K562 (cell line): ENCODE measurements around the gene CLCN1. TPM values are rescaled to one million over a fixed set of nuclear protein-coding genes. Genes with fewer than 3 reads are reported as not detected.

Experiments
- ATAC-seq: fragments of 200-7000 bp; cut with Tn5 transposase; 3 replicates; pipeline ENCODE4 v1.9.1; 2020; ENCODE audit warnings: moderate library complexity
- BruUV-seq: library from RNA; stranded (reverse); fragments of 400-500 nt; replicated peaks from 2 replicates; lab custom pipeline; 2021; lab: Mats Ljungman, UMichigan
- CTCF ChIA-PET: fragments of 300-600 bp; formaldehyde crosslinking; extraction: SDS; loops from one replicate; lab custom pipeline; 2021; ENCODE audit warnings: low intra/inter-chr PET ratio; lab: Yijun Ruan, JAX
- POLR2A ChIA-PET: fragments of 300-600, 350-650 bp; sonication (Branson Sonifier 250); formaldehyde crosslinking; extraction: SDS; loops from one replicate; lab custom pipeline; 2021; ENCODE audit warnings: antibody characterized with exemption, inconsistent platforms; lab: Yijun Ruan, JAX
- DNase-seq, 4 experiments: peaks; one replicate each; pipeline versions ENCODE4 v3.0.0 to v3.0.0-alpha.2; 2011 to 2018; ENCODE audit warnings: low spot score in 3 of 4, mixed read lengths in 3 of 4; ENCODE audit errors: extremely low read depth in 1 of 4
- FAIRE-seq: peaks from 2 replicates; lab custom pipeline; 2011; peaks lifted over from hg19 to GRCh38; lab: Jason Lieb, UNC
- H2AFZ ChIP-seq: 2 replicates; pipeline ENCODE4 v1.6.0; 2011; ENCODE audit warnings: low read depth, low read length, control low read depth, inconsistent platforms
- H3K27ac ChIP-seq: fragments of 200-600 bp; 3 replicates; pipeline ENCODE4 v1.8.0; 2011; ENCODE audit warnings: low read depth, mild to moderate bottlenecking, control low read depth, inconsistent platforms, low read length, moderate library complexity, mixed read lengths; ENCODE audit errors: extremely low read depth
- H3K27me3 ChIP-seq, 2 experiments: fragments of 300-600 bp in 1 of 2; 2 replicates in 1 of 2; 3 replicates in 1 of 2; pipeline versions ENCODE4 v1.6.0 to v1.8.0; 2011; ENCODE audit warnings: inconsistent platforms in 2 of 2, low read length in 2 of 2, mild to moderate bottlenecking in 1 of 2, mixed read lengths in 1 of 2, moderate library complexity in 1 of 2; ENCODE audit not compliant: control insufficient read depth in 2 of 2, insufficient read depth in 2 of 2
- H3K36me3 ChIP-seq: fragments of 300-600 bp; 3 replicates; pipeline ENCODE4 v1.8.0; 2011; ENCODE audit warnings: mild to moderate bottlenecking, low read length, inconsistent platforms; ENCODE audit not compliant: control insufficient read depth, insufficient read depth
- H3K4me1 ChIP-seq, 2 experiments: fragments of 200-600 bp in 1 of 2; replicated peaks in 1 of 2; 2 replicates in 1 of 2; 3 replicates in 1 of 2; pipeline versions ENCODE4 v1.5.1 to v1.8.0; 2011; ENCODE audit warnings: inconsistent platforms in 2 of 2, low read length in 2 of 2, mild to moderate bottlenecking in 1 of 2, mixed read lengths in 1 of 2, moderate library complexity in 1 of 2; ENCODE audit not compliant: control insufficient read depth in 2 of 2, insufficient read depth in 2 of 2
- H3K4me2 ChIP-seq: 2 replicates; pipeline ENCODE4 v1.6.1; 2011; ENCODE audit warnings: low read length, control low read depth, inconsistent platforms, mixed read lengths; ENCODE audit not compliant: insufficient read depth
- H3K4me3 ChIP-seq: fragments of 200-600 bp; sonication (generic), shearing (Covaris generic); 2 replicates; pipeline ENCODE4 v1.5.1; 2016; ENCODE audit warnings: control low read depth, inconsistent platforms
- H3K79me2 ChIP-seq: fragments of 200-600 bp; 3 replicates; pipeline ENCODE4 v1.8.0; 2011; ENCODE audit warnings: low read length, inconsistent platforms; ENCODE audit not compliant: control insufficient read depth, insufficient read depth
- H3K9ac ChIP-seq, 2 experiments: 2 replicates each; pipeline versions ENCODE4 v1.6.0 to v1.6.1; 2011; ENCODE audit warnings: low read depth in 2 of 2, low read length in 2 of 2, control low read depth in 1 of 2, inconsistent platforms in 1 of 2, mild to moderate bottlenecking in 1 of 2, mixed read lengths in 1 of 2; ENCODE audit not compliant: insufficient read depth in 1 of 2
- H3K9me1 ChIP-seq: one replicate; pipeline ENCODE4 v1.6.0; 2011; ENCODE audit warnings: inconsistent platforms, mild to moderate bottlenecking, low read length, moderate library complexity; ENCODE audit not compliant: control insufficient read depth, insufficient read depth
- H3K9me3 ChIP-seq: replicated peaks from 2 replicates; pipeline ENCODE4 v1.5.1; 2011; ENCODE audit warnings: low read depth, low read length, inconsistent platforms; ENCODE audit not compliant: control insufficient read depth, insufficient read depth
- H4K20me1 ChIP-seq: replicated peaks from 2 replicates; pipeline ENCODE4 v1.6.1; 2011; ENCODE audit warnings: low read length, inconsistent platforms, mixed read lengths; ENCODE audit not compliant: control insufficient read depth, insufficient read depth
- ARNT ChIP-seq, 2 experiments: fragments of 450-650 bp; IDR thresholded peaks; 2 replicates each; pipeline ENCODE4 v1.6.1; 2016; ENCODE audit warnings: mild to moderate bottlenecking in 1 of 2
- E2F3 ChIP-seq: fragments of 250-450 bp; sonication (Bioruptor Pico); IDR thresholded peaks from 2 replicates; pipeline ENCODE4 v1.4.0; 2020; ENCODE audit warnings: mild to moderate bottlenecking
- HDGF ChIP-seq: fragments of 450-650 bp; IDR thresholded peaks from 2 replicates; pipeline ENCODE4 v1.6.1; 2016
- KDM2B ChIP-seq: fragments of 250-450 bp; sonication (Bioruptor Pico); IDR thresholded peaks from 2 replicates; pipeline ENCODE4 v1.8.0; 2021; ENCODE audit warnings: mild to moderate bottlenecking, moderate library complexity
- MAFF ChIP-seq: IDR thresholded peaks from 2 replicates; pipeline ENCODE4 v1.6.1; 2012; ENCODE audit warnings: low read length, improper control_type of control experiment
- MCM7 ChIP-seq, 2 experiments: fragments of 450-650 bp; IDR thresholded peaks; 2 replicates each; pipeline ENCODE4 v1.6.1; 2016 to 2018
- MYC ChIP-seq, 2 experiments: fragments of 250-450 bp in 1 of 2; sonication (Bioruptor Pico) in 1 of 2; IDR thresholded peaks; 2 replicates each; pipeline versions ENCODE4 v1.5.1 to v1.6.1; 2012 to 2021; ENCODE audit warnings: low read depth in 2 of 2, borderline replicate concordance in 1 of 2, improper control_type of control experiment in 1 of 2, low read length in 1 of 2, mild to moderate bottlenecking in 1 of 2, moderate library complexity in 1 of 2
- TCFL5 ChIP-seq: fragments of 250-450 bp; sonication (Bioruptor Pico); conservative IDR thresholded peaks from 2 replicates; pipeline ENCODE4 v1.6.1; 2021; ENCODE audit warnings: mild to moderate bottlenecking, moderate library complexity, matching md5 sums
- ZNF175 ChIP-seq: fragments of 200-800 bp; sonication (Bioruptor generic); IDR thresholded peaks from 2 replicates; pipeline ENCODE4 v1.6.1; 2016; ENCODE audit warnings: low read depth, mild to moderate bottlenecking, missing genetic modification characterization, missing compliant biosample characterization
- ZNF316 ChIP-seq: fragments of 450-650 bp; IDR thresholded peaks from 2 replicates; pipeline ENCODE4 v1.6.1; 2016
- WGBS: fragments of 100-300 bp; shearing (Covaris generic); methylation state at CpG from one replicate; pipeline ENCODE4 v1.1.6; 2016; ENCODE audit warnings: low coverage, mixed read lengths; ENCODE audit not compliant: insufficient coverage; ENCODE audit errors: missing lambda C conversion rate; 5-methylcytosine and 5-hydroxymethylcytosine counted together
- in situ Hi-C: fragments of 300-500 bp; cut with MboI; formaldehyde crosslinking; loops from 4 replicates; pipeline ENCODE4 v1.15.0; 2018; ENCODE audit warnings: inconsistent platforms, mixed read lengths
- intact Hi-C: fragments of 100-400 bp; cut with micrococcal nuclease; formaldehyde crosslinking; loops from 2 replicates; pipeline ENCODE4 v1.14.2; 2022
- polyA plus RNA-seq, 8 experiments: library from polyadenylated mRNA; depleted of rRNA in 4 of 8; stranded (reverse) in 5 of 8; unstranded in 3 of 8; fragments of >200 nt; fragmentation: Nextera tagmentation in 2 of 8; fragmentation: Illumina TruSeq in 1 of 8; extraction: Ambion mirVana in 2 of 8; extraction: Trizol in 1 of 8; gene quantifications; 2 replicates each; pipeline versions ENCODE4 v1.2.1 to v1.2.3, GENCODE V29; 2011 to 2014; ENCODE audit warnings: inconsistent platforms in 1 of 8, missing spikeins in 1 of 8
- total RNA-seq, 7 experiments: library from RNA; depleted of rRNA in 6 of 7; stranded (reverse); fragments of >200 nt in 6 of 7; fragmentation: Illumina TruSeq in 2 of 7; extraction: Trizol in 2 of 7; gene quantifications; 2 replicates each; pipeline versions ENCODE4 v1.2.1 to v1.2.3, GENCODE V29; 2011 to 2021; ENCODE audit warnings: low replicate concordance in 1 of 7
- TF ChIP-seq, protein P1 (sequence below): sonication (generic); formaldehyde crosslinking; IDR thresholded peaks from 2 replicates; pipeline ENCODE4 v1.8.0; 2022; ENCODE audit warnings: mild to moderate bottlenecking, missing genetic modification reagents, borderline replicate concordance

CLCN1 gene
- total and polyA plus RNA-seq, 9 of the 15 experiments (the other 6 are each of a cell fraction or from before 2014, with no cell fraction given) = 0.01 to 0.11 (median 0.04) TPM; not detected in 4

DNA sequence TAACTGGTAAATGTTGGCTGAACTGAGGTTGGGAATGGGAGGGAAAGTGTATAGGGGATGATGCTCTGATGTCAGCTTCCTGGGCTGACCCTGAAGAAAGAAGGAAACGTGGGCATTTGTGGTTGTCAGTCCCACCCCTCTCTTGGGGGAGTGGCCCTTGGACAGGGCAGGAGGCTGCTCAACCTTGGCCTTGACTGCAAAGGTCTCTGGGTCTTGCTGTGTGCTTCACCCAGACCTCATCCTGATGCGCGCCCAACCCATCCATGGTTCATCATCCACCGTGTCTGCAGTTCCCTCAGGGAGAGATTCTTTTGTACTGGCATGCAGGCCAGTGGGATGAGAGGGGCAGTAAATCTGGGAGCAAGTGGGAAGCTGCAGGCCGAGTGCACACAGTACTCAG, 60.5 kb downstream of the CLCN1 start:
- ChIA-PET POLR2A (interaction anchor here (0.6 kb wide), 2 partner anchors 51 to 80 kb away, joined by 3 read pairs; no protein-coding TSS in a partner anchor), CTCF (no interaction called here)
- H2AFZ ChIP-seq = no peak overlapping the region
- peaks cover 5 to 14% of the 10 kb centered on the region in 2 experiments; a peak in 4 of 5 replicates for H3K4me1 ChIP-seq
- H3K27me3 ChIP-seq = peaks cover 0 to 9% of the 10 kb centered on the region in 2 experiments; a peak in 1 of 5 replicates
- H3K27ac ChIP-seq = no peak overlapping the region
- no peaks in the 10 kb centered on the region for H3K36me3 ChIP-seq
- no peaks in the 10 kb centered on the region for H3K9me3 ChIP-seq
- 0 out of 4 replicates have a peak overlapping the region, but pooled peaks of 1 of the 2 experiments have one; percentile 39 for H3K9ac ChIP-seq
- no peak for TF ChIP-seq TCFL5
- WGBS = 35% methylated on average over 5 of the region's 5 CpGs
- FAIRE-seq = no peak
- no peaks in the 10 kb centered on the region for H4K20me1 ChIP-seq
- no TSS peak for BruUV-seq
- ATAC-seq = no peak
- H3K4me3 ChIP-seq = no peak overlapping the region
- in situ Hi-C loops (no loop called here), intact Hi-C loops (no loop called here)
- peaks cover under 1% of the 10 kb centered on the region; the same call in 1 of the 3 replicates for H3K79me2 ChIP-seq
- H3K4me2 ChIP-seq = no peak overlapping the region
- H3K9me1 ChIP-seq = no peaks in the 10 kb centered on the region
- no peak for DNase-seq

DNA sequence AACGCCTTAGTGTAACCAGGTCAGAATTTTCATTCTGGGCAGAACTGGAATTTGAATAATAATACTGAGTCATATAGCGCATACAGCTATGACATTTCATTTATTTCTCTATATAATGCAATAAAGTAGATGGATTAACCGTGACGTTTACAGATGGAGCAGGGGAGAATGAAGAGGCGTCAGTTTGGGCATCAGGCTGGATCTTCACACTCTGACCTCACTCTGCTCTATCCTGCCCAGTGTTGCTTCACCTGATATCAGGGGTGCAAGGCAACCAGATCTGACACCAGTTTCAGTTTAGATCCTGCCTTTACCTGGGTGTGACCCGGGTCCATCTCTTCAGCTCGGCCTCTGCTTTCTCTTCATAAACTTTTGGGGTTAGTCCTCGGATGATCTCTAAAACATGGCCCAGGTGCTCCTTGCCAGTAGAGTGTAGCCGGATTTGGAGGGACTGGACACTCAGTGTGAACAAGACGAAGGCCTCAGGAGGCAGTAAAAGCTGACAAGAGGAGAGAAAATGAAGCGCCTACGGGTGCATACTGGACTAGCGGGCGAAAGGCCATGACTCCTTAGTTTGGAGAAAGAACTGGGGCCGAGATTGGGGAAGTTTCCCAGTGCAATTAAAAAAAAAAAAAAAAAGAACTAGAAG, 63.8 kb downstream of the CLCN1 start:
- Histone ChIP-seq H3K4me1 (peaks cover 21 to 31% of the 10 kb centered on the region in 2 experiments; a peak in 4 of 5 replicates), H3K9me1 (peaks cover 6% of the 10 kb centered on the region), H3K27me3 (peaks cover 0 to 9% of the 10 kb centered on the region in 2 experiments; a peak in 1 of 5 replicates), H4K20me1 (peaks cover under 1% of the 10 kb centered on the region; the same call in 1 of the 2 replicates), H3K4me2 (peak overlapping the region; percentile 83), H3K27ac (peak overlapping the region; percentile 94; the same call in 2 of the 3 replicates), H3K79me2 (peaks cover 12% of the 10 kb centered on the region), H3K9ac (peak overlapping the region; percentile 92 to 94; a peak in 3 of 4 replicates), H3K36me3 (peaks cover 23% of the 10 kb centered on the region; the same call in 2 of the 3 replicates), H3K9me3 (no peaks in the 10 kb centered on the region), H2AFZ (peak overlapping the region; percentile 90), H3K4me3 (peak overlapping the region; percentile 72)
- DNase-seq (peak in 1 of 4 experiments; percentile 54), FAIRE-seq (no peak), ATAC-seq (peak; percentile 2)
- in situ Hi-C loops = no loop called here
- WGBS = 25% methylated on average over 15 of the region's 15 CpGs
- CTCF ChIA-PET = interaction anchor here (0.6 to 1.5 kb wide), 2 partner anchors 37 to 136 kb away, joined by 4 read pairs; no protein-coding TSS in a partner anchor
- POLR2A ChIA-PET = interaction anchor here (0.6 to 4.0 kb wide), 11 partner anchors 10 to 125 kb away, joined by 3 to 29 read pairs (median 4); no protein-coding TSS in a partner anchor
- BruUV-seq = TSS peak; percentile 65
- intact Hi-C loops = loop anchor here (1.0 to 5.0 kb wide), 2 partner anchors 32 to 37 kb away; no protein-coding TSS in a partner anchor
- no peak for TF ChIP-seq KDM2B (CRISPR knock-in tag)
- TF ChIP-seq ARNT (IDR thresholded peaks at IDR 0.05) = peak in 1 of 2 experiments; percentile 39; a peak in 1 of 4 replicates
- 0 out of 2 replicates have a peak, but pooled peaks have one; percentile 6 for TF ChIP-seq ZNF316
- no peak for TF ChIP-seq MCM7 (IDR thresholded peaks at IDR 0.05)
- no peak; the same call in 1 of the 2 replicates for TF ChIP-seq MYC (IDR thresholded peaks at IDR 0.05; ENCODE audit: low read depth, low read length)
- no peak for TF ChIP-seq MYC (CRISPR knock-in tag; IDR thresholded peaks at IDR 0.05; ENCODE audit: borderline replicate concordance, low read depth)
- 0 out of 2 replicates have a peak, but pooled peaks have one; percentile 60 for TF ChIP-seq ZNF175 (CRISPR knock-in tag)
- TF ChIP-seq, protein P1, sequence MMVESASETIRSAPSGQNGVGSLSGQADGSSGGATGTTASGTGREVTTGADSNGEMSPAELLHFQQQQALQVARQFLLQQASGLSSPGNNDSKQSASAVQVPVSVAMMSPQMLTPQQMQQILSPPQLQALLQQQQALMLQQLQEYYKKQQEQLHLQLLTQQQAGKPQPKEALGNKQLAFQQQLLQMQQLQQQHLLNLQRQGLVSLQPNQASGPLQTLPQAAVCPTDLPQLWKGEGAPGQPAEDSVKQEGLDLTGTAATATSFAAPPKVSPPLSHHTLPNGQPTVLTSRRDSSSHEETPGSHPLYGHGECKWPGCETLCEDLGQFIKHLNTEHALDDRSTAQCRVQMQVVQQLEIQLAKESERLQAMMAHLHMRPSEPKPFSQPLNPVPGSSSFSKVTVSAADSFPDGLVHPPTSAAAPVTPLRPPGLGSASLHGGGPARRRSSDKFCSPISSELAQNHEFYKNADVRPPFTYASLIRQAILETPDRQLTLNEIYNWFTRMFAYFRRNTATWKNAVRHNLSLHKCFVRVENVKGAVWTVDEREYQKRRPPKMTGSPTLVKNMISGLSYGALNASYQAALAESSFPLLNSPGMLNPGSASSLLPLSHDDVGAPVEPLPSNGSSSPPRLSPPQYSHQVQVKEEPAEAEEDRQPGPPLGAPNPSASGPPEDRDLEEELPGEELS (CRISPR knock-in tag) = 0 out of 2 replicates have a peak, but pooled peaks have one; percentile 28
- TF ChIP-seq HDGF = peak; percentile 58; the same call in 1 of the 2 replicates
- no peak for TF ChIP-seq MAFF
- 0 out of 2 replicates have a peak, but pooled peaks have one; percentile 16 for TF ChIP-seq E2F3
